GM20000 (cell line): Measurements from ENCODE around the gene MTMR2.
A peak's percentile ranks its signal among the peaks of the same experiment; 100 is the strongest.

Experiments
- DNase-seq: peaks from one replicate; pipeline ENCODE4 v3.0.0; 2012; ENCODE audit warnings: low spot score
- TF ChIP-seq, protein P1 (sequence below): IDR thresholded peaks from 2 replicates; pipeline ENCODE4 v1.5.1; 2012; ENCODE audit warnings: mild to moderate bottlenecking, control low read depth; ENCODE audit errors: extremely low read depth, missing control alignments

The MTMR2 gene

DNA sequence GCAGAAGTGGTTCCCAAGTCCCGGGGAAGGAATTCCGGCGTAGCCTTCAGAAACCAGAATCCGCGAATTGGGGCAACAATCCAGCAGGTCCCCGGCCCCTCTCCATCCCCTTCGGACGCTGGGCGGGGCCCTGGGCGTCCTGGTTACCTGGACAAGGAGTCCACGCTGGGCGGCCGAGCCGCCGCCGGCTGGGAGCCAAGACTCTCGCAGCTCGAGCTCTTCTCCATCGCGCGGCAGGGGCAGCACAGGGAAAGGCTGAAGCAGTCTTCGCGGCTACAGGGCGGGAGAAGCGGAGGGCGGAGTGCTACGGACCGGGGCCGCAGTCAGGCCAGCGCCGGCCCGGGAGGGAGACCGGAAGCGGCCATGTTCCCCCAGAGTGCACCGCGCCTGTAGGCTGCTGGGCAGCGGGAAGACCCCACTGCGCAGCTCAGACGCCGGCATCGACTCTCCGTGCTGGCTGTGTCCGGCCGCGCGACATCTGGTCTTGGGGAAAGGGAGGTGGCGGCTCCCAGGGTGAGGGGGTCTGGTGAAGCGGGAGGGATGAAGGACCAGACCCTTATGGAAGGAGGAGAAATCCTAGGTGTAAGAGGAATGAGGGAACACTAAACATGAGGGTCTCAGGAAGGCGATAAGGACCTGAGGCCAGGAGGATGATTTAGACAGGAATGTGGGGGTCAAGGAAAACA lies at the start of gene MTMR2:
Gene MTMR2 (minus strand): TSS at position 380 of the 686 bp plus-strand sequence. CDS start 153 bp downstream, at position 227.
- DNase-seq = peak; percentile 84
- TF ChIP-seq, protein P1, sequence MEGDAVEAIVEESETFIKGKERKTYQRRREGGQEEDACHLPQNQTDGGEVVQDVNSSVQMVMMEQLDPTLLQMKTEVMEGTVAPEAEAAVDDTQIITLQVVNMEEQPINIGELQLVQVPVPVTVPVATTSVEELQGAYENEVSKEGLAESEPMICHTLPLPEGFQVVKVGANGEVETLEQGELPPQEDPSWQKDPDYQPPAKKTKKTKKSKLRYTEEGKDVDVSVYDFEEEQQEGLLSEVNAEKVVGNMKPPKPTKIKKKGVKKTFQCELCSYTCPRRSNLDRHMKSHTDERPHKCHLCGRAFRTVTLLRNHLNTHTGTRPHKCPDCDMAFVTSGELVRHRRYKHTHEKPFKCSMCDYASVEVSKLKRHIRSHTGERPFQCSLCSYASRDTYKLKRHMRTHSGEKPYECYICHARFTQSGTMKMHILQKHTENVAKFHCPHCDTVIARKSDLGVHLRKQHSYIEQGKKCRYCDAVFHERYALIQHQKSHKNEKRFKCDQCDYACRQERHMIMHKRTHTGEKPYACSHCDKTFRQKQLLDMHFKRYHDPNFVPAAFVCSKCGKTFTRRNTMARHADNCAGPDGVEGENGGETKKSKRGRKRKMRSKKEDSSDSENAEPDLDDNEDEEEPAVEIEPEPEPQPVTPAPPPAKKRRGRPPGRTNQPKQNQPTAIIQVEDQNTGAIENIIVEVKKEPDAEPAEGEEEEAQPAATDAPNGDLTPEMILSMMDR = no peak

DNA sequence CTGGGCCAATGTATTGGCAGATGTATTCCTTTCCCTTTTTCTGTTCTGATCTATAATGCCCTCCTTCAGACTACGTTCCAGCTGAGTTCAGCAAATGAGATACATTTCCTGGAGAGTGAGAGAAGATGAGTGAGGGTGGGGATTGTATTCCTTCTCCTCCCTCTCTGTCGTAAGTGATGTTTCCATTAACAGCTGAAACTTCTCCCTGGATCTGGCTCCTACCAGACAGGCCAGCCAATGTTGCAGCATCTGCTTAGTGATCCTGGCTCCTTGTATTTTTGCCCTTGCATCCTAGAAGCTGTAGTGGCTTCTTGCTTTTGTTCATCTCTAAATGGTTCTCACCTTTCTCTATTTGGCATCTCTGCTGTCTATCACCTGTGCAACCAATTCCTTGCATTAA lies 48.2 kb upstream of the MTMR2 start:
- DNase-seq = no peak
- TF ChIP-seq, protein P1 = no peak

DNA sequence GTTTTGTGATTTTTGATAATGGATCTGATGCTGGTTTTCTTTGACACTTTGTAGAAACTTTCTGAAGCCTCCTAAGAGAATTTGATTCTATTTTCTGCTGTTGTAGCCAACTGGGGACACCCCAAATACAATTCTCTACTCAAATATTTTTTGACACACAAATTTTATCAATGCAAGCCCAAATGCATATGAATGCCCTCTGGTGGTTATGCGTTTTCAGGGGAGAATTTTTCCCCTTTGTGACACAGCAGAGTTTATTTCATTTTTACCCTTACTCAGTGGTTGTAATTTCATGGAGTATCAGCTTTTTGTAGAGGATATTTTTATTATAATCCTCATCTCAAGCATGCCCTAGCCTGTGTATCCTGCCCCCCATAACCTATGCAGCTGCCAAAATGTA lies 44.7 kb upstream of the MTMR2 start:
- TF ChIP-seq, protein P1 = no peak
- no peak for DNase-seq

DNA sequence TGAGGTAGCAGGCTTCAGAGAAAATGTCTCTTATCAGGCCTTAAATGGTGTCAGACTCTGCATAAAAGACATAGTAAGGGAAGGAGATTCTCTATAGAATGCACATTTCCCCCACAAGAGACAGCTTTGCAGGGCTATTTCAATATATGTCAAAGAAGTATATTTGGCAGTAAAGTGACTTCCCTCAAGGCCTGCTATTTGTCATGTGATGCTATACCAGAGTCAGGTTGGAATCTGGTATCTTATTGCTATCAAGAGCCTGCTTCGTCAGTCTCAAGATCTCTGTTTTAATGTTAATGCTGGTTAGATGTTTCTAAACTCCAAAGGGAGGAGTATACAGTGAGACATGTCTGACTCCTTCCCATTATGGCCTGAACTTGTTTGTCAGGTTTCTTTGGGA lies 40.4 kb upstream of the MTMR2 start:
- TF ChIP-seq, protein P1 = no peak
- DNase-seq = no peak

DNA sequence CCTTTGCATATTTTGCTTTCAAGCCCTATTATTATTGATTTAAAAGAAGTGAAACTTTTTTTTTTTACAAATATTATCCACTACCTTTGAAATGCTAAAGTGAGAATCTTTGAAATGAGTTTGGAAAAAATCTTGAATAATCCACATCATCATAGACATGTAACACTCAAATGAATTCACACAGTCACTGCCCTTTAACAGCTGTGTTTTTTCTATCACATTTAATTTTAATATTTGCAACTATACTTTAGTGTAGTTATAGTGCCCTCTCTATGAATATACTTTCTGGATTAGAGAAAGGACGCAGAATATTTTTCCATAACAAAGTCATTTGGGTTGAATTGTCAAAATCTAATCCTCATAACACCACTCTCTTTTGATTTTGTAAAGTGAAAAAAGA lies 37.9 kb upstream of the MTMR2 start:
- no peak for DNase-seq
- TF ChIP-seq, protein P1 = no peak

DNA sequence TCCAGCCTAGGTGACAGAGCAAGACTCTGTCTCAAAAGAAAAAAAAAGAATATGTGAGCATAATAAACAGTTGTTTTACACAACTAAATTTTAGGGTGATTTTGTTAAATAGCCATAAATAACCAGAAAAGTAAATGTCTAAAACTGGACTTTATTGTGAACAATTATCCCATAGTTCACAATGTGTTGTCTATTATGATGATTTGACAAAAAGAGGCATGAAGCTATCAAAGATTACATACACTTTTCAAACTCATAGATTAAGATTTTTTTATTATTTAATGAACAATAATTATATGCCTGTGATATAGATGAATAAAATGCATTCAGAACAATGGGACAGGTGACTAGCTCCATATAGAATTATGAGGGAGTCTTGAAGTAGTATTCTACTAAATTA lies 27.0 kb upstream of the MTMR2 start:
- TF ChIP-seq, protein P1 = no peak
- DNase-seq = no peak

DNA sequence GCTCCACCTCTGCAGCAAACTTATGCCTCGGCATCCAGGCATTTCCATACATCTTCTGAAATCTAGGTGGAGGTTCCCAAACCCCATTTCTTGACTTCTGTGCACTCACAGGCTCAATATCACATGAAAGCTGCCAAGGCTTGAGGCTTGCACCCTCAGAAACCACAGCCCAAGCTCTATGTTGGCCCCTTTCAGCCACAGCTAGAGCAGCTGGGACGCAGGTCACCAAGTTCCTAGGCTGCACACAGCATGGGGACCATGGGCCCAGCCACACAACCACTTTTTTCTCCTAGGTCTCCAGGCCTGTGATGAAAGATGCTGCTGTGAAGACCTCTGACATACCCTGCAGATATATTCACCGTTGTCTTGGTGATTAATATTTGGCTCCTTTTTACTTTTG lies 24.7 kb upstream of the MTMR2 start:
- no peak for DNase-seq
- TF ChIP-seq, protein P1 = no peak
